BLaER1 treated with 17β-estradiol and CSF1 and Interleukin-3, amounts not matched to agents 10 nM and 100 nM (cell line): ENCODE results near the gene BCL7B.

ENCODE experiments used
- H3K27ac ChIP-seq, 11 experiments: shearing (Covaris generic); formaldehyde crosslinking; 2 replicates each; pipeline ENCODE4 v1.8.1; 2022
- H3K27me3 ChIP-seq, 11 experiments: shearing (Covaris generic); formaldehyde crosslinking; 2 replicates each; pipeline ENCODE4 v1.8.1; 2022
- H3K36me3 ChIP-seq, 11 experiments: shearing (Covaris generic); formaldehyde crosslinking; 2 replicates each; pipeline ENCODE4 v1.8.1; 2022
- H3K4me1 ChIP-seq, 10 experiments: shearing (Covaris generic); formaldehyde crosslinking; 2 replicates each; pipeline ENCODE4 v1.8.1; 2022
- H3K4me2 ChIP-seq, 11 experiments: shearing (Covaris generic); formaldehyde crosslinking; 2 replicates each; pipeline ENCODE4 v1.8.1; 2022
- H3K4me3 ChIP-seq, 10 experiments: shearing (Covaris generic); formaldehyde crosslinking; 2 replicates each; pipeline ENCODE4 v1.8.1; 2022
- H3K9ac ChIP-seq, 11 experiments: shearing (Covaris generic); formaldehyde crosslinking; 2 replicates each; pipeline ENCODE4 v1.8.1; 2022
- H3K9me3 ChIP-seq, 11 experiments: shearing (Covaris generic); formaldehyde crosslinking; replicated peaks in 1 of 11; 2 replicates each; pipeline ENCODE4 v1.8.1; 2022
- H4K20me1 ChIP-seq, 11 experiments: shearing (Covaris generic); formaldehyde crosslinking; 2 replicates each; pipeline ENCODE4 v1.8.1; 2022
- Cebpa-rat ChIP-seq, 11 experiments: shearing (Covaris generic); IDR thresholded peaks; 2 replicates each; pipeline ENCODE4 v1.8.1; 2022

BCL7B gene

DNA sequence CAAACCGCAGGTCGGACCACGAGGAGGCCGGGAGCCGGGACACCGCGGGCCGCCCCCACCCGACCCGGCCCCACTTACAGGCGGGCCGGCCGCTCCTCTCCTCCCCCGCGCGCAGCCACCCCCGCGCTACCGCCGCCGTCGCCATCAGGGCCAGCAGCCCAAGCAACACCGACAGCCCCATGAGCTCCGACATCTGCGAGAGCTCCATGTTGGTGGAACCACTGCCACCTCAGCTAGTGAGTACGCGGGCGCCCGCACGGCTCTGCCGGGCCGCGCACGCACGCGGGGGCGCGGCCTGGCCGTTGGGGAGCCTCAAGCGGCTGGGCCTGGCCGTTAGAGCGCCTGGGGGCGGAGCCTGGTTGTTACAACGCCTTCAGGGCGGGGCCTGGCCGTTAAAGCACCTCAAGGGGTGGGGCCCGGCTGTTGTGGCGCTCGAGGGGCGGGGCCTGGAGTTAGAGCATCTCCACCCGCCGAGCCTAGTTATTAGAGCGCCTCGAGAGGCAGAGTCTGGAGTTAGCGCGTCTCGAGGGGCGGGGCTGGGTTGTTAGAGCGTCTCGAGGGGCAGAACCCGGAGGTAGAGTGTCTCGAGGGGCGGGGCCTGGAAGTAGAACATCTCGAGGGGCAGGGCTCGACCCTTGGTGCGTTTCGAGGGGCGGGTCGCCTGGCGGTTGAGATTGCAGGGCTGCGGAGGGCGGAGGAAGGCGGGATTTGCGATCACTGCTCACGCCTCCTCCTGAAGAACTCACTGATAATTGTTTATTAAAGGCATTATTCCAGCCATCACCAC, 21.0 kb upstream of the BCL7B start, which contains the start of gene TBL2:
TSS of gene TBL2 (minus strand) at position 238 of the 787 bp plus-strand sequence. CDS start at position 208, 30 bp downstream.
- peak within 1 kb of the TSS; percentile 84 to 98 (median 94) for H3K4me3 ChIP-seq

DNA sequence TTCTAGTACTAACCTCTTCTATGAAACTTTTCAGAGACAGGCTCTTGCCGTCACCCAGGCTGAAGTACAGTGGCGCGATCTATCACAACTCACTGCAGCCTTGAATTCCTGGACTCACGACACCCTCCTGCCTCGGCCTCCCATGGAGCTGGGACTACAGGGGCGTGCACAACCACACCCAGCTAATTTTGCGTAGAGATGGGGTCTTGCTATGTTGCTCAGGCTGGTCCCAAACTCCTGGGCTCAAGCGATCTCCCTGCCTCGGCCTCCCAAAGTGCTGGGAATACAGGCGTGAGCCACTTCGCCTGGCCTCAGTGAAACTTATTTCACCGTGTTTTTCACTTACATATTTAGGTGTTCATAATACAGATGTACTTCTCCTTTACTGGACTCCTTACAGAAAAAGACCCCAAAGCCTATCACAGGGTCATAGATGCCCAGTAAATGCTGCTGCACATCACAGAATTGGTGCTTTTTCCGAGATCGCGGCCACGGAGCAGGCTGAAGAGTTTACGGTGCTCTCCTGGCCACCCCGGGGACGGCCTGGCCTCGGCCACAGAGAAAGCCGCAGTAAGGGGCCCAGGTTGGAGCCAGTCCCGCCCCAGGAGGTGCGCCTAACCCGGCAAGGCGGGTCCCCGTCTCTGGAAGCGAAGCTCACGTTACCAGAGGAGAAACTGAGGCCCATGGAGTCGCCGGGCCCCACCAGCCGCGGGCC, 20.3 kb upstream of the BCL7B start:
- H3K4me3 ChIP-seq = peak overlapping the region; percentile 84 to 98 (median 94)

More for the DNA sequence above, 21.0 kb upstream of the BCL7B start, which contains the start of gene TBL2:
- peak within 1 kb of the TSS; percentile 89 to 98 (median 96) for H3K9ac ChIP-seq
- H3K9me3 ChIP-seq = peaks cover 0 to 4% (median 0%) of the 10 kb centered on the region in 11 experiments; a peak in 1 of 22 replicates
- H3K4me2 ChIP-seq = peak within 1 kb of the TSS; percentile 88 to 99 (median 96)
- H4K20me1 ChIP-seq = peaks cover 12 to 33% (median 29%) of the 10 kb centered on the region in 11 experiments; a peak in 19 of 22 replicates
- H3K27me3 ChIP-seq = no peaks in the 10 kb centered on the region
- H3K4me1 ChIP-seq = peaks cover 40 to 81% (median 67%) of the 10 kb centered on the region in 10 experiments
- TF ChIP-seq Cebpa-rat (IDR thresholded peaks at IDR 0.05) = no peak
- H3K36me3 ChIP-seq = peaks cover 24 to 36% (median 27%) of the 10 kb centered on the region in 11 experiments
- peak within 1 kb of the TSS; percentile 85 to 95 (median 92) for H3K27ac ChIP-seq

DNA sequence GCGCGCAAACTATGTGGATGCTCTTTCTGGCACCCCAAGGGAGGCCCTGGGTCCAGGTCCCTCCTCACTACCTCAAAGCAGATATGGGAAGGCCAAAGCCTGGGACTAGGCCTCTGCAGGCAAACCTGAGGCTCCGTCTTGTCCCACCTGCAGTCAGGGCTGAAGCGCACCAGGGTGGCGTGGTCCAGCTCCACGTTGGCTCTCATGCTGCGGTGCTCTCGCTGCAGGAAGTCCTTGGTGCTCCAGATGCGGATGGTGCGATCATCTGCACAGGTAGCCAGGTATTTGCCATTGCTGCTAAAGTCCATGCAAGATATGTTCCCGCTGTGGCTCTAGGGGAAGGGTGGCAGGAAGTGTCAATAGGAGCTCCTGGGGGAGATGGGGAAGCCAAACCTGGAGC, 16.3 kb upstream of the BCL7B start:
- H3K36me3 ChIP-seq = peaks cover 71 to 83% (median 74%) of the 10 kb centered on the region in 11 experiments
- H3K27me3 ChIP-seq = no peaks in the 10 kb centered on the region
- H3K4me1 ChIP-seq = peaks cover 17 to 35% (median 24%) of the 10 kb centered on the region in 10 experiments
- H4K20me1 ChIP-seq = peaks cover 12 to 68% (median 57%) of the 10 kb centered on the region in 11 experiments; a peak in 19 of 22 replicates
- TF ChIP-seq Cebpa-rat (IDR thresholded peaks at IDR 0.05) = no peak
- peak overlapping the region in 2 of 11 experiments; percentile 6 to 10; a peak in 1 of 22 replicates for H3K9ac ChIP-seq
- no peak overlapping the region for H3K4me3 ChIP-seq
- no peak overlapping the region for H3K4me2 ChIP-seq
- H3K27ac ChIP-seq = no peak overlapping the region
- H3K9me3 ChIP-seq = no peaks in the 10 kb centered on the region

More for the DNA sequence above, 20.3 kb upstream of the BCL7B start:
- peak overlapping the region; percentile 84 to 98 (median 93) for H3K4me2 ChIP-seq
- peak overlapping the region; percentile 85 to 95 (median 92) for H3K27ac ChIP-seq
- H4K20me1 ChIP-seq = peaks cover 12 to 41% (median 37%) of the 10 kb centered on the region in 11 experiments; a peak in 19 of 22 replicates
- no peaks in the 10 kb centered on the region for H3K27me3 ChIP-seq
- peak overlapping the region; percentile 89 to 98 (median 96) for H3K9ac ChIP-seq
- no peak for TF ChIP-seq Cebpa-rat (IDR thresholded peaks at IDR 0.05)
- peaks cover 0 to 2% (median 0%) of the 10 kb centered on the region in 11 experiments; a peak in 1 of 22 replicates for H3K9me3 ChIP-seq
- peaks cover 31 to 43% (median 34%) of the 10 kb centered on the region in 11 experiments for H3K36me3 ChIP-seq
- H3K4me1 ChIP-seq = peaks cover 40 to 73% (median 60%) of the 10 kb centered on the region in 10 experiments

DNA sequence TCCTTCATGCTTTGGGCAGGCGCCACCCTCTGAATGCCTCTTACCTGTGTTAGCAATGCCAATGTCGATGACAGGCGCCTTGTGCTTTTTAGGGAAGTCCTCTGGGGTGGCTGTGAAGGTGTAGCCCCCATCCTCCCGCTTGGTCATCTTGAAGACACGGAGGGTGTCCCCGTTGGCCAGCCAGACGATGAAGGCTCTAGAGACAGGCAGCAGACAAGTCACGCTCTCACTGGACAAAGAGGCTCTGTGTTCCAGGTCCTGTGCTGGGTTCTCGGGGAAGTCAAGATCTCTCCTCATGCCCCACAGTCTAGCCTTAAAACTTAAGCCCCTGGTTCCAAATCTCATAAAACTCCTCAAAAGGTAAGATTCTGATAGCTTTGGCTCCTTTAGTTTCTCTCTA, 15.8 kb upstream of the BCL7B start:
- Histone ChIP-seq H3K4me3 (no peak overlapping the region), H3K4me1 (peaks cover 17 to 35% (median 24%) of the 10 kb centered on the region in 10 experiments), H4K20me1 (peaks cover 12 to 70% (median 57%) of the 10 kb centered on the region in 11 experiments; a peak in 19 of 22 replicates), H3K27me3 (no peaks in the 10 kb centered on the region), H3K4me2 (no peak overlapping the region), H3K27ac (no peak overlapping the region; a peak in 1 of 22 replicates), H3K9me3 (no peaks in the 10 kb centered on the region), H3K9ac (peak overlapping the region in 2 of 11 experiments; percentile 6 to 10; a peak in 2 of 22 replicates), H3K36me3 (peaks cover 75 to 88% (median 80%) of the 10 kb centered on the region in 11 experiments)
- no peak for TF ChIP-seq Cebpa-rat (IDR thresholded peaks at IDR 0.05)

DNA sequence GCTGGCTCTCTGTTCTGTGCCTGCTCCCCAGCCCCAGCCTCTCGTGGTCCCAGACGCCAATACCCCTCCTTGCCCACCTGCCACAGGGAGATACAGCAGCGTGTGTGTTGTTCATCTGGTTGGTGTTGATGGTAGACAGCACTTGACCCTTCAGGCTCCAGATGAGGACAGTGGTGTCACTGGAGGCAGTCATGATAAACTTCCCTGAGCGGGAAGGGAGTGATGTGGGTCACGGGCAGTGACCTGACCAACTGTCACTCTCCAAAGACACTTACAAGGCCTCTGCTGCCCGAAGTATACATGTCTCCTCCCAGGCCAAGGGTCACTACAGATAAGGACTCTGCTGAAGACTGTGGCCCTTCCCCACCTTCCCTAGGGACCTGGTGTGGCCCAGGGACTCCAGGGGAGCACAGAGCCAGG, 15.3 kb upstream of the BCL7B start:
- no peak overlapping the region; a peak in 1 of 22 replicates for H3K27ac ChIP-seq
- no peaks in the 10 kb centered on the region for H3K9me3 ChIP-seq
- H3K36me3 ChIP-seq = peaks cover 75 to 93% (median 85%) of the 10 kb centered on the region in 11 experiments
- peaks cover 12 to 70% (median 57%) of the 10 kb centered on the region in 11 experiments; a peak in 19 of 22 replicates for H4K20me1 ChIP-seq
- TF ChIP-seq Cebpa-rat (IDR thresholded peaks at IDR 0.05) = no peak
- no peaks in the 10 kb centered on the region for H3K27me3 ChIP-seq
- no peak overlapping the region for H3K4me2 ChIP-seq
- peak overlapping the region in 1 of 11 experiments; percentile 6; a peak in 2 of 22 replicates for H3K9ac ChIP-seq
- H3K4me1 ChIP-seq = peaks cover 17 to 35% (median 24%) of the 10 kb centered on the region in 10 experiments
- H3K4me3 ChIP-seq = no peak overlapping the region

DNA sequence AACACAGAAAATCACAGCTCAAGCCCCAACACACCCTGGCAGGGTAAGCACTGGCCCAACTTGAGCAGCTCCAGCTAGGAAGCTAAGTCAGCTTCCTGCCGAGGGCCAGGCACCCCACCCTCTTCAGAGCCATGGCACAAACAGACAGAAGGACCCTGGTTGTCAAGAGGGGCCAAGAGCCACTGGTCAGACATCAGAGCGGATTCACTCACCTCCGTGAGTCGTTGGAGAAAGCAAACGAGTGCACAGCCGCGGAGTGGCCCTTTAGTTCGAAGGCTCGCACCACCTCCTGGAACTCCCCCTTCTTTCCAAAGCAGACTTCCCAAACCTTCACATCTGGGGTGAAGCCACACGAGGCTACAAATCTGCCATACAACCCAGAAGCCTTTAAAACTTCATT, 13.5 kb upstream of the BCL7B start:
- H3K9me3 ChIP-seq = no peaks in the 10 kb centered on the region
- H3K36me3 ChIP-seq = peaks cover 71 to 90% (median 81%) of the 10 kb centered on the region in 11 experiments
- peaks cover 4 to 23% (median 11%) of the 10 kb centered on the region in 10 experiments; a peak in 17 of 20 replicates for H3K4me1 ChIP-seq
- H3K4me3 ChIP-seq = no peak overlapping the region
- no peak for TF ChIP-seq Cebpa-rat (IDR thresholded peaks at IDR 0.05)
- H3K27me3 ChIP-seq = no peaks in the 10 kb centered on the region
- peaks cover 12 to 64% (median 50%) of the 10 kb centered on the region in 11 experiments; a peak in 19 of 22 replicates for H4K20me1 ChIP-seq
- no peak overlapping the region for H3K9ac ChIP-seq
- no peak overlapping the region for H3K4me2 ChIP-seq
- no peak overlapping the region for H3K27ac ChIP-seq

DNA sequence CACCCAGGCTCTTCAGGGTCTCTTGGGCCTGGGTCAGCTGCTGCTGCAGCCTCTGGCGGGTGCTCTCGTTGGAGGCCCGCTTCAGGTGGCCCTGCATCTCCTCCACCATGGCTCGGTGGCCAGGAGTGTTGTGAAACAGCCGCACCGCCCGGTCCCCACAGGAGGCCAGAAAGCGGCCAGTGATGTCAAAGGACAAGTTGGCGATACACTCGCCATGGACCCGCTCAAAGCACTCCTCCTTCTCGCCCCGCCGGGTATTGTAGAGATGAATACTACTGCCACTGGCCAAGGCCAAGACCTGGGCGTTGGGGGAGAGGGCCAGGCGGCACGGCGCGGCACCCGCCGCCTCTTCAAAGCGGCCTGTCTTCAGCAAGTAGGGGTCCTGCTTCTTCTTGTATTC, 13.0 kb upstream of the BCL7B start:
- Histone ChIP-seq H3K9me3 (no peaks in the 10 kb centered on the region), H3K4me3 (no peak overlapping the region), H3K4me1 (peaks cover 7 to 22% (median 11%) of the 10 kb centered on the region in 10 experiments; a peak in 13 of 20 replicates), H3K9ac (no peak overlapping the region), H3K27me3 (no peaks in the 10 kb centered on the region), H4K20me1 (peaks cover 12 to 61% (median 45%) of the 10 kb centered on the region in 11 experiments; a peak in 19 of 22 replicates), H3K4me2 (no peak overlapping the region), H3K27ac (no peak overlapping the region), H3K36me3 (peaks cover 67 to 85% (median 77%) of the 10 kb centered on the region in 11 experiments)
- TF ChIP-seq Cebpa-rat (IDR thresholded peaks at IDR 0.05) = no peak

DNA sequence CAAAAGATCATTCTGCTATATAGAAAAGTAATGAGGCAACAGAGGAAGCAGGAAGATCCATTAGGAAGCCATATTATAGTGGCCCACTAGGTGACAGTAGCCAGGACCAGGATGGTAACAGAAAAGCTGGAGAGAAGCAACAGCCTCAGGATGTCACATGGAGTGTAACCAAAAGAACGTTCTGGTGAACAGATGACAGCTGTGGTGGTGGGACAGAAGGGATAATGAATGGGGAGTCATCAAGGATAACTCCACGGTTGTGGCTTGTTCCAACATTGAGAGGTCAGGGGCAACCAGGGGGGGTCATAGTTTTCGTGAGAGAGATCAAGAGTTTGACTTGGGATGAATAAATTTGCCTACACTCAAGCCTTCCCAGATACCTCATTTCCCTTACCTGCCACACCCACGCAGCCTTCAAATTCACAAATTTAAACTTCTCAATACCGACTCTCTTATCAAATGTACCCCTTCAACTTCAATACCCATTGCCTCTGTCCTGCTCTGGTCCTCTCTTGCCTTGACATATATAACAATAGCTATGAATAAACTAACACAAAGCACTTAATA, 11.6 kb upstream of the BCL7B start:
- Histone ChIP-seq H3K36me3 (peaks cover 54 to 71% (median 64%) of the 10 kb centered on the region in 11 experiments), H3K27me3 (no peaks in the 10 kb centered on the region), H3K4me1 (peaks cover 7 to 14% (median 8%) of the 10 kb centered on the region in 10 experiments; a peak in 13 of 20 replicates), H4K20me1 (peaks cover 6 to 47% (median 32%) of the 10 kb centered on the region in 11 experiments; a peak in 19 of 22 replicates), H3K4me3 (no peak overlapping the region), H3K4me2 (no peak overlapping the region), H3K27ac (no peak overlapping the region), H3K9me3 (no peaks in the 10 kb centered on the region), H3K9ac (no peak overlapping the region)
- no peak for TF ChIP-seq Cebpa-rat (IDR thresholded peaks at IDR 0.05)
